PC-9 (cell line): ENCODE results near the gene ADTRP. TPM values are rescaled to one million over a fixed set of nuclear protein-coding genes. Genes with fewer than 3 reads are reported as not detected.
A peak's percentile ranks its signal among the peaks of the same experiment; 100 is the strongest.

Source experiments
- BruUV-seq: library from RNA; stranded (reverse); fragments of 400-500 nt; replicated peaks from 2 replicates; lab custom pipeline; 2021; lab: Mats Ljungman, UMichigan
- CTCF ChIA-PET: fragments of 300-600 bp; sonication (Branson Sonifier 250); formaldehyde crosslinking; loops from one replicate; lab custom pipeline; 2022; ENCODE audit warnings: antibody characterized with exemption; lab: Charles Lee
- POLR2A ChIA-PET: fragments of 300-600 bp; sonication (Branson Sonifier 250); formaldehyde crosslinking; loops from one replicate; lab custom pipeline; 2022; ENCODE audit warnings: antibody characterized with exemption; ENCODE audit not compliant: unreplicated experiment; lab: Charles Lee
- DNase-seq, 2 experiments: peaks; one replicate each; pipeline versions ENCODE4 v3.0.0 to v3.0.0-alpha.2; 2015 to 2022; ENCODE audit warnings: mixed read lengths in 1 of 2
- H2AFZ ChIP-seq: fragments of 200-600 bp; sonication (generic); 2 replicates; pipeline ENCODE4 v1.8.1; 2017; ENCODE audit warnings: antibody characterized with exemption
- H3F3A ChIP-seq: fragments of 200-600 bp; sonication (generic); 2 replicates; pipeline ENCODE4 v1.8.1; 2017; ENCODE audit warnings: antibody characterized with exemption, mild to moderate bottlenecking, low read depth; ENCODE audit not compliant: insufficient read depth
- H3K27ac ChIP-seq: fragments of 200-600 bp; sonication (generic); 2 replicates; pipeline ENCODE4 v1.6.1; 2016; ENCODE audit warnings: mixed run types
- H3K27me3 ChIP-seq: fragments of 200-600 bp; sonication (generic); 2 replicates; pipeline ENCODE4 v1.6.1; 2016; ENCODE audit warnings: low read depth, mixed run types; ENCODE audit not compliant: insufficient read depth
- H3K36me3 ChIP-seq: fragments of 200-600 bp; sonication (generic); 2 replicates; pipeline ENCODE4 v1.6.1; 2016; ENCODE audit warnings: low read depth, mixed run types
- H3K4me1 ChIP-seq: fragments of 200-600 bp; sonication (generic); replicated peaks from 2 replicates; pipeline ENCODE4 v1.6.1; 2016; ENCODE audit warnings: mixed run types; ENCODE audit not compliant: insufficient read depth
- H3K4me2 ChIP-seq: fragments of 200-600 bp; sonication (generic); 2 replicates; pipeline ENCODE4 v1.6.1; 2017; ENCODE audit warnings: mixed run types
- H3K4me3 ChIP-seq: fragments of 200-600 bp; sonication (generic); 2 replicates; pipeline ENCODE4 v1.6.1; 2016; ENCODE audit warnings: mixed run types
- H3K79me2 ChIP-seq: fragments of 200-600 bp; sonication (generic); 2 replicates; pipeline ENCODE4 v1.6.1; 2017; ENCODE audit warnings: low read depth, mixed run types
- H3K9me2 ChIP-seq: fragments of 200-600 bp; sonication (generic); 2 replicates; pipeline ENCODE4 v1.8.1; 2017; ENCODE audit warnings: mild to moderate bottlenecking; ENCODE audit not compliant: insufficient read depth
- H3K9me3 ChIP-seq: fragments of 200-600 bp; sonication (generic); 2 replicates; pipeline ENCODE4 v1.8.1; 2016; ENCODE audit warnings: low read depth; ENCODE audit not compliant: insufficient read depth
- H4K20me1 ChIP-seq: fragments of 200-600 bp; sonication (generic); 2 replicates; pipeline ENCODE4 v1.8.1; 2017; ENCODE audit not compliant: insufficient read depth
- EZH2 ChIP-seq: fragments of 200-600 bp; sonication (generic); IDR thresholded peaks from 2 replicates; pipeline ENCODE4 v1.8.0; 2017; ENCODE audit warnings: antibody characterized with exemption, low read depth
- intact Hi-C: fragments of 100-400 bp; cut with micrococcal nuclease; formaldehyde crosslinking; loops from one replicate; pipeline ENCODE4 v1.10.0; 2022; ENCODE audit not compliant: unreplicated experiment
- total RNA-seq: library from RNA; stranded (reverse); gene quantifications from 2 replicates; pipeline ENCODE4 v1.2.3, GENCODE V29; 2021
- TF ChIP-seq, protein P1 (sequence below): fragments of 200-600 bp; sonication (generic); conservative IDR thresholded peaks from 2 replicates; pipeline ENCODE4 v1.6.1; 2017; ENCODE audit warnings: mixed run types, antibody characterized with exemption, mild to moderate bottlenecking, moderate library complexity

The ADTRP gene
- total RNA-seq, 1 experiment from 2014 or later, result 4.1 TPM

DNA sequence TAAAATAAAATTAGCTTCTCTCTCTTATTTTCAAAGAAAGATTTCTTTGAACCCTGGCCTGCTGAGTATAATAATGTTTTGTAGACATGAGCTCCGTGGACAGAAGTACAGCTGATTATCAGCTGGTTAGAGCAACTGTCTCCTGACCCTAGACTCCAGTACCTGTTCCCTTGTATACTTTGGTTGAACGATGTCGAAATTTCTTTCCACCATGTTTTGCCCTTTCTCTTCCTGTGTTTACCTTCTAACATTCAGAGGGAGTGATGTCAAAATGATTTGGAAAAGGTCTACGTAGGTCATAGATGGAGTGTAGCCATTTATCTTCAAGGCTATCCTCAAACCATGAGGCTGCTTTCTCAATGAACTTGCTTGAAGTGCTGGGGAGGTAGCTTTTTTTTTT, 16.8 kb upstream of the ADTRP start:
- Histone ChIP-seq H3K9me3 (no peaks in the 10 kb centered on the region), H4K20me1 (no peaks in the 10 kb centered on the region), H3K9me2 (no peaks in the 10 kb centered on the region), H3F3A (no peaks in the 10 kb centered on the region), H3K79me2 (no peaks in the 10 kb centered on the region), H3K4me2 (no peak overlapping the region), H3K4me1 (no peaks in the 10 kb centered on the region), H3K27ac (no peak overlapping the region), H3K4me3 (no peak overlapping the region), H2AFZ (peak overlapping the region; percentile 15; the same call in 1 of the 2 replicates), H3K27me3 (no peaks in the 10 kb centered on the region), H3K36me3 (no peaks in the 10 kb centered on the region)
- intact Hi-C loops, result no loop called here
- DNase-seq, result no peak
- ChIA-PET CTCF (no interaction called here), POLR2A (no interaction called here)
- TF ChIP-seq EZH2, result no peak
- TF ChIP-seq, protein P1, sequence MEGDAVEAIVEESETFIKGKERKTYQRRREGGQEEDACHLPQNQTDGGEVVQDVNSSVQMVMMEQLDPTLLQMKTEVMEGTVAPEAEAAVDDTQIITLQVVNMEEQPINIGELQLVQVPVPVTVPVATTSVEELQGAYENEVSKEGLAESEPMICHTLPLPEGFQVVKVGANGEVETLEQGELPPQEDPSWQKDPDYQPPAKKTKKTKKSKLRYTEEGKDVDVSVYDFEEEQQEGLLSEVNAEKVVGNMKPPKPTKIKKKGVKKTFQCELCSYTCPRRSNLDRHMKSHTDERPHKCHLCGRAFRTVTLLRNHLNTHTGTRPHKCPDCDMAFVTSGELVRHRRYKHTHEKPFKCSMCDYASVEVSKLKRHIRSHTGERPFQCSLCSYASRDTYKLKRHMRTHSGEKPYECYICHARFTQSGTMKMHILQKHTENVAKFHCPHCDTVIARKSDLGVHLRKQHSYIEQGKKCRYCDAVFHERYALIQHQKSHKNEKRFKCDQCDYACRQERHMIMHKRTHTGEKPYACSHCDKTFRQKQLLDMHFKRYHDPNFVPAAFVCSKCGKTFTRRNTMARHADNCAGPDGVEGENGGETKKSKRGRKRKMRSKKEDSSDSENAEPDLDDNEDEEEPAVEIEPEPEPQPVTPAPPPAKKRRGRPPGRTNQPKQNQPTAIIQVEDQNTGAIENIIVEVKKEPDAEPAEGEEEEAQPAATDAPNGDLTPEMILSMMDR, result no peak
- BruUV-seq, result no TSS peak

DNA sequence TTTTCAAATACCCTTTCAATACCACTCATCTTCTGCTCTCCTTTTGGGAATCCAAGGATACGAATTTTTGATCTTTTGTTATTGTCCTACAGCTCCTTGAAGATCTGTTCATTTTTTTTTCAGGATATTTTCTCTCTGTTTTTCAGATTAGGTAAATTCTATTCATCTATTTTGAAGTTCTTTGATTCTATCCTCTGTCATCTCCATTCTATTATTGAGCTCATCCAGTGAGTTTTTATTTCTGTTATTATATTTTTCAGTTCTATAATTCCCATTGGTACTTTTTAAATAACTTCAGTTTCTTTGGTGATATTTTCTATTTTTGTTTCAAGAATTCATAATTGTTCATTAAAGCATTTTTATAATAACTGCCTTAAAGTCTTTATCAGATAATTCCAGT, 14.7 kb upstream of the ADTRP start:
- Histone ChIP-seq H3K4me3 (no peak overlapping the region), H3K9me2 (no peaks in the 10 kb centered on the region), H3K27ac (no peak overlapping the region), H3F3A (no peaks in the 10 kb centered on the region), H3K4me1 (no peaks in the 10 kb centered on the region), H3K9me3 (no peaks in the 10 kb centered on the region), H3K4me2 (no peak overlapping the region), H3K27me3 (no peaks in the 10 kb centered on the region), H3K36me3 (no peaks in the 10 kb centered on the region), H3K79me2 (no peaks in the 10 kb centered on the region), H4K20me1 (no peaks in the 10 kb centered on the region), H2AFZ (0 out of 2 replicates have a peak overlapping the region, but pooled peaks have one; percentile 49)
- BruUV-seq, result no TSS peak
- TF ChIP-seq EZH2, result no peak
- TF ChIP-seq, protein P1, result no peak
- ChIA-PET CTCF (no interaction called here), POLR2A (no interaction called here)
- intact Hi-C loops, result no loop called here
- DNase-seq, result no peak

DNA sequence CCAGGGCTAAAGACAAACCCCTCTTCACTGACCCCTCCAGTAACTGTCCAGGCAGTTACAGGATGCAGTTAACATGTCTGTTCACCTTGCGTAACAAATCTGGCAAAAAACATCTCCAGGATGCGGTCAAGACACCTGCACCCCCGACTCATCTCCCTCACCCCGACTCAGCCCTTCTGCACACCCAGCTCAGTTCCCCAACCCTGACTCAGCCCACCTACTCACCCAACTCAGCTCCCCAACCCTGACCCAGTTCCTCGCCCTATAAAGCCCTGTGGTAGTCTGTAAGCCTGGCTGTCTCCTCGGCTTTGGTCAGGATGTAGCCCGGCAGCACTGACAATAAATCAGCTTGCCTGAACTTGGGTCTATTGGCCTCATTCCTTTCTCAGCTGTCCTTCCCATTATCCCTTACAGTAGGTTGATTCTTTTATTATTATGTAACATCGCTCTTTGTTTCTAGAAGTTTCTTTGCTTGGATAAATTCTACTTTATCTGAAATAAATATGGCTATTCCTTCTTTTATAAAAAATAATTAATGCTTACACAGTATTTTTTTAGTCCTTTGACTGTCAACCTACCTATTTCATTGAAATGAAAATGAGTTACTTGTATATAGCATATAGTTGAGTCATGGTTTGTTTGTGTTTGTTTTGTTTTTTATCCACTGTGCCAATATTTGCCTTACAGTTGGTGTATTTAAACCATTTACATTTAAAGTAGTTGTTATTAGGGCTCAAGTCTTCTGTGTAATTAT, 12.9 kb upstream of the ADTRP start:
- no peak overlapping the region; the same call in 1 of the 2 replicates for H2AFZ ChIP-seq
- BruUV-seq, result no TSS peak
- H3K9me3 ChIP-seq, result no peaks in the 10 kb centered on the region
- ChIA-PET POLR2A (no interaction called here), CTCF (no interaction called here)
- no peaks in the 10 kb centered on the region for H3K36me3 ChIP-seq
- TF ChIP-seq, protein P1, result no peak
- TF ChIP-seq EZH2, result no peak
- no peak overlapping the region for H3K4me2 ChIP-seq
- H3K79me2 ChIP-seq, result no peaks in the 10 kb centered on the region
- H3K27ac ChIP-seq, result no peak overlapping the region
- no peaks in the 10 kb centered on the region for H3K9me2 ChIP-seq
- intact Hi-C loops, result no loop called here
- no peak for DNase-seq
- no peaks in the 10 kb centered on the region for H3F3A ChIP-seq
- no peaks in the 10 kb centered on the region for H3K27me3 ChIP-seq
- H3K4me3 ChIP-seq, result no peak overlapping the region
- H3K4me1 ChIP-seq, result no peaks in the 10 kb centered on the region
- no peaks in the 10 kb centered on the region for H4K20me1 ChIP-seq
